22Rv1 (cell line): ENCODE data around the gene NFU1.

ENCODE experiments used
- H3K27ac ChIP-seq: fragments of 450-650 bp; 2 replicates; pipeline ENCODE4 v1.5.1; 2017
- ZFX ChIP-seq: fragments of 450-650 bp; IDR thresholded peaks from 2 replicates; pipeline ENCODE4 v1.6.1; 2017; ENCODE audit warnings: antibody characterized with exemption, borderline replicate concordance
- TF ChIP-seq, protein P1 (sequence below): fragments of 450-650 bp; IDR thresholded peaks from 2 replicates; pipeline ENCODE4 v1.5.1; 2017; ENCODE audit warnings: mild to moderate bottlenecking

Gene NFU1

DNA sequence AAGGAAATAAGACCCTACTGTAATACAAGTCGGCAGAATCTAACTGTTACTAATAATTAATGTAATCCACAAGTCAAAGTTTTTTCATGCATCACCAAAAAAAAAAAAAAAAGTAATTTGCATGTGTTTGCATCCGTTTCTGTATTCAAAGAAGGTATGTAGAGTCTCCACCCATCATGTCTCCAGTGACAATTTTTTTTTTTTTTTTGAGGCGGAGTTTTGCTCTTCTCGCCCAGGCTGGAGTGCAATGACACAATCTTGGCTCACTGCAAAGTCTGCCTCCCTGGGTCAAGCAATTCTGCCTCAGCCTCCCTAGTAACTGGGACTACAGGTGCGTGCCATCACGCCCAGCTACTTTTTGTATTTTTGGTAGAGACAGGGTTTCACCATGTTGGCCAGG is 24.2 kb upstream of the NFU1 start:
- no peak overlapping the region for H3K27ac ChIP-seq
- TF ChIP-seq, protein P1, sequence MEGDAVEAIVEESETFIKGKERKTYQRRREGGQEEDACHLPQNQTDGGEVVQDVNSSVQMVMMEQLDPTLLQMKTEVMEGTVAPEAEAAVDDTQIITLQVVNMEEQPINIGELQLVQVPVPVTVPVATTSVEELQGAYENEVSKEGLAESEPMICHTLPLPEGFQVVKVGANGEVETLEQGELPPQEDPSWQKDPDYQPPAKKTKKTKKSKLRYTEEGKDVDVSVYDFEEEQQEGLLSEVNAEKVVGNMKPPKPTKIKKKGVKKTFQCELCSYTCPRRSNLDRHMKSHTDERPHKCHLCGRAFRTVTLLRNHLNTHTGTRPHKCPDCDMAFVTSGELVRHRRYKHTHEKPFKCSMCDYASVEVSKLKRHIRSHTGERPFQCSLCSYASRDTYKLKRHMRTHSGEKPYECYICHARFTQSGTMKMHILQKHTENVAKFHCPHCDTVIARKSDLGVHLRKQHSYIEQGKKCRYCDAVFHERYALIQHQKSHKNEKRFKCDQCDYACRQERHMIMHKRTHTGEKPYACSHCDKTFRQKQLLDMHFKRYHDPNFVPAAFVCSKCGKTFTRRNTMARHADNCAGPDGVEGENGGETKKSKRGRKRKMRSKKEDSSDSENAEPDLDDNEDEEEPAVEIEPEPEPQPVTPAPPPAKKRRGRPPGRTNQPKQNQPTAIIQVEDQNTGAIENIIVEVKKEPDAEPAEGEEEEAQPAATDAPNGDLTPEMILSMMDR, result no peak
- no peak for TF ChIP-seq ZFX

DNA sequence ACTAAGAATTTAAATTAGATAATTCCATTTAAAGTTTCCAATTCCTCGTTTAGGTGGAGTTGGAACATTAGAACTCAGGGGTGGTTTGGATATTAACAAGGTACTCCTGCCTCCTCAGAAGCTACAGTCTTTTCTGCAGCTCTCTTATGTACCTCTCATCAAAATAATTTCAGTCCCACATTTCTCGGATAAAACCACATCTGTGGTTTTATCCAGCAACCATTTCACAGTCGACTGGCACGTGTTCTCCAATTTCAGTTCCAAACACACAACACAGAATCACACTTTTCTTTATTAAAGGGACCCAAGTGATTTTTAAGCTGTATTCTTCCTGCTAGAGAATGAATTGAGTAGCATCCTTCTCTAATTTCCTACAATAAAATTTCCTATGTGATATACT is 22.7 kb upstream of the NFU1 start:
- TF ChIP-seq, protein P1, result no peak
- no peak overlapping the region for H3K27ac ChIP-seq

DNA sequence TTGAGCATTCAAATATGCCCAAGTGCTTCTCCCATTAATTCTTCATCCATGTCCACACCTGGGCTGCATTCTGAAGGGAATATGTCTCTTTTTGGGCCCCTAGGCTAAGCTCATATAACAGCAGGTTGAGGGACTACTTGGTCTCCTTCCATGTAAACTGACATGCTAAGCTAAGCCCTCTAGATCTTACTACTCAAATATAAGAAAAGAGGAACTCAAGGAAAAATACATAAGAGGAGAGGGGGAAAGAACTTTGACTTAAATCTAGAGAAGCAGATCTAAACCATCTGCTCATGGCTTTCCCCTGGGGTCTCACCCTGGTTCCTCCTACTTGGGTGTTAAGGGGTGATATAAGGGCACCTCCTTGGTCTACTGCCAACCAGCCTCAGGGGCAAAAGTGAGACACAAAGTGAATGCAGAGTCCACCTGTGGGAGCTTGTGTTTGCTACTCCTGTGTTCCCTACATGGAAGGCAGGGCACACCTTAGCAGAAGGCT is 19.8 kb upstream of the NFU1 start:
- no peak overlapping the region for H3K27ac ChIP-seq
- no peak for TF ChIP-seq ZFX
- TF ChIP-seq, protein P1, result no peak

DNA sequence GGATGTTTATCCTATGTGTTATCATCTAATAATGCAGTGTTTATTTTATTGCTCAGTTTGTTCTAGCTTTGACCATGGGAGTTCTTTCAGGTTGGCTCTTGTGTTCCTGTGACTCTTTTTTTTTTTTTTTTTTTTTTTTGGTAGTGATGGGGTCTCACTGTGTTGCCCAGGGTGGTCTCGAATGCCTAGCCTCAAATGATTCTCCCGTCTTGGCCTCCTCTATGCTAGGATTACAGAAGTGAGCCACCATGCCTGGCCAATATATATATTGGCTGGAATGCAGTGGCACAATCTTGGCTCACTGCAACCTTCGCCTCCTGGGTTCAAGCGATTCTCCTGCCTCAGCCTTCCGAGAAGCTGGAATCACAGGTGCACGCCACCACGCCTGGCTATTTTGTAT is 18.9 kb upstream of the NFU1 start:
- H3K27ac ChIP-seq, result no peak overlapping the region

DNA sequence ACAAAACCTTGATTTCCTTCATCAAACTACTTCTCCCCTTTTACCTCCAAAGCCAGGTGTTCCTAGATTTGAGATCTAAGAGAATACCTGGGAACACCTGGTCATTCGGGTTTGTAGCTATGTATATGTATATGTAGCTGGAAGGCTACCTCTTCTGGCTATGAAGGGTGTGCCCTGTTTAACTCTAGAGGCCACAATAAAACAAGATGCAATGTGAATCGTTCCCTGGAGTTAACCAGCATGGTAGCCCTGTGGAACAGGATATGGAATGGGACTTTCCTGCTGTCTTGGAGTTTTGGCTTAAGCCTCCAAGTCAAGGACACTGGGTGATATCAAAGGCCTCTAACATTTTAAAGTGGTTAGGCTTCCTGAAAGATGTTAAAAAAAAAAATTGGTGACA is 17.7 kb upstream of the NFU1 start:
- H3K27ac ChIP-seq, result no peak overlapping the region
- no peak for TF ChIP-seq ZFX
- TF ChIP-seq, protein P1, result no peak

More for the DNA sequence above, 18.9 kb upstream of the NFU1 start:
- no peak for TF ChIP-seq ZFX
- TF ChIP-seq, protein P1, result no peak

DNA sequence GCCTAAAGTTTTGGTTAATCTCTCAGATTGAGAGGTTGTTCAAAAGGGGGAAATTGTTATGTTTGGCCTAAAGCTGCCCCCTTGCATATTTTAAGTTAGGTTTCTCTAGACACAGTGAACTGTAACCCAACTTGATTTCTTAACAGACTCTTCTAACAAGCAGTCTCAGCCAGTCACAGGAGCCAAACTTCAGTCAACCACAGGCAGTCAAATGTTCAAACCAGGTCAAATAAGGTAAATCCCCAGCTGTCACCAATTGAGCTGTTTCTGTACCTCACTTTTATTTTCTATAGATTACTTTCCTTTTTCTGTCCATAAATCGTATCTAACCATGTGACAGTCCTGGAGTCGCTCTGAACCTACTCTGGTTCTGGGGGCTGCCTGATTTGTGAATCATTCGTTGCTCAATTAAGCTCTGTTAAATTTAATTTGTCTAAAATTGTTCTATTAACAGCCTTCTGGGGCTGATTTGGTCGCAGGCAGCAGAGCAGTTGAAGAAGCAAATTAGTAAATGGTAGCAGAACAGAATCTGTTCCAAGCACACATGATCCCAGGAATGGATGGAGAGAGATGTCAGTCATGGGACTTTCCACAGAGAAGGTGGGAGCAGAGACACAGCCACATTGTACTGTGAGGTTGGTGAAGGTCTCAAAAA is 16.4 kb upstream of the NFU1 start:
- TF ChIP-seq, protein P1, result no peak
- TF ChIP-seq ZFX, result no peak
- no peak overlapping the region for H3K27ac ChIP-seq

DNA sequence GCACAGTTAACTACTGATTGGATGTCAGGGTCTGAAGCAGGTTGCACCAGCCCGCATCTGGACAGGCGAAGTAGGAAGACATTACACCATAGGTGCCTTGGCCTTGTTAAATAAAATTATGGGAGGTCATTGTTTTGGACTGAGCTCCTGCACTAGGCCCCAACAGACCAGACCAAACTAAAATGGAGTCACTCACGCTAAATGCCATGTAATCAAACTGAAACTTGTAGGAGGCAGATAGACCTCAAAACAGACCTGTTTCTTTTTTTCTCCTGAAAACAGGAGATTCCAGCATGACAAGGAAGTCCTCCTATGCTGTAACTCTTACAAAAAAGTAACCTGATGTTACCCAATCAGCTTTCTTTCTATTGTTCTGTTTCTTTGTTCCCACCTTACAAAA is 15.5 kb upstream of the NFU1 start:
- no peak for TF ChIP-seq ZFX
- TF ChIP-seq, protein P1, result no peak
- no peak overlapping the region for H3K27ac ChIP-seq
